ENCODE measurements around the gene ABHD12.

ABHD12 gene

GRCh38 chr20:25258476-25258805 lies 132.2 kb downstream of the ABHD12 start:
- TF ChIP-seq, protein P1, sequence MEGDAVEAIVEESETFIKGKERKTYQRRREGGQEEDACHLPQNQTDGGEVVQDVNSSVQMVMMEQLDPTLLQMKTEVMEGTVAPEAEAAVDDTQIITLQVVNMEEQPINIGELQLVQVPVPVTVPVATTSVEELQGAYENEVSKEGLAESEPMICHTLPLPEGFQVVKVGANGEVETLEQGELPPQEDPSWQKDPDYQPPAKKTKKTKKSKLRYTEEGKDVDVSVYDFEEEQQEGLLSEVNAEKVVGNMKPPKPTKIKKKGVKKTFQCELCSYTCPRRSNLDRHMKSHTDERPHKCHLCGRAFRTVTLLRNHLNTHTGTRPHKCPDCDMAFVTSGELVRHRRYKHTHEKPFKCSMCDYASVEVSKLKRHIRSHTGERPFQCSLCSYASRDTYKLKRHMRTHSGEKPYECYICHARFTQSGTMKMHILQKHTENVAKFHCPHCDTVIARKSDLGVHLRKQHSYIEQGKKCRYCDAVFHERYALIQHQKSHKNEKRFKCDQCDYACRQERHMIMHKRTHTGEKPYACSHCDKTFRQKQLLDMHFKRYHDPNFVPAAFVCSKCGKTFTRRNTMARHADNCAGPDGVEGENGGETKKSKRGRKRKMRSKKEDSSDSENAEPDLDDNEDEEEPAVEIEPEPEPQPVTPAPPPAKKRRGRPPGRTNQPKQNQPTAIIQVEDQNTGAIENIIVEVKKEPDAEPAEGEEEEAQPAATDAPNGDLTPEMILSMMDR (conservative IDR thresholded peaks at IDR 0.05; ENCODE audit: low read depth, low read length) = no peak

DNA sequence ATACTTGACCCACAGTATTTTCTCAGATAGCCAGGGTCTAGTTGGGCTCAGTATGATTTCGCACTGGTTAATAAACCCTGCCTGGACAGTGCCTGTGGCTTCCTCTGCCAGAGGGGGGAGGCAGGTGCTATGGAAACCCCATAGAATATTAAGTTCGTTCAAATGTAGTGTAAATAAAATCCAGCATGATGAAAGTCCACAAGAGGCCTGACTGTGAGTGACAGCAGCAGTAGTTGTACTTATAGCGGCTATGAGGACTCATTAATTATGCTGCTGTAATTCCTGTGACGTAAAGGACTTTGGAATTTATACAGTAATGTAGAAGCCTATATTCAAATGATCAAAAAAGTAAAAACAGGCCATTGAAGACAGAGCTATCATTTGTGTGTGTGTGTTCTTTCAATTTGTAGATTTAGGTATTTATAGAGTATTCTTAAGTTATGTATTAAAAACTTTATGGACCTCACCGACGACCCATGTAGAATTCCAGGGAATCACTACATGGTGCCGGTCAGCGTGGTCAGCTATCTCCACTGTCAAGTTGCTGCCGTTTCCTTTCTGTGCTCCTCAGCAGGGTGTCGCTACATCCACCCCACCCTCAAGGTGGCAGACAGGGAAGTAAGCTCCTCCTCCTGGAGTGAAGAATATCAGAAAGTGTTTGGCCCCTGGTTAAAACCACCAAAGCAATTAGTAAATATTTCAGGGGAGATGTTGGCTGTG lies 132.7 kb downstream of the ABHD12 start:
- TF ChIP-seq, protein P1 (conservative IDR thresholded peaks at IDR 0.05; ENCODE audit: low read depth, low read length) = no peak
- no peak overlapping the region for H3K4me3 ChIP-seq (ENCODE audit: low read depth, low read length)
- DNase-seq (ENCODE audit: low read depth) = no peak

More at GRCh38 chr20:25258476-25258805, 132.2 kb downstream of the ABHD12 start:
- no peak for DNase-seq (ENCODE audit: low read depth)
- no peak overlapping the region for H3K4me3 ChIP-seq (ENCODE audit: low read depth, low read length)

GRCh38 chr20:25257130-25257529 lies 133.5 kb downstream of the ABHD12 start:
- TF ChIP-seq, protein P1 (conservative IDR thresholded peaks at IDR 0.05; ENCODE audit: low read depth, low read length) = no peak
- H3K4me3 ChIP-seq (ENCODE audit: low read depth, low read length) = no peak overlapping the region
- no peak for DNase-seq (ENCODE audit: low read depth)

GRCh38 chr20:25256226-25256859 lies 134.3 kb downstream of the ABHD12 start:
- peak; percentile 37 for DNase-seq (ENCODE audit: low read depth)
- H3K4me3 ChIP-seq (ENCODE audit: low read depth, low read length) = no peak overlapping the region
- TF ChIP-seq, protein P1 (conservative IDR thresholded peaks at IDR 0.05; ENCODE audit: low read depth, low read length) = no peak

- DNase-seq (ENCODE audit: low read depth) = no peak
- TF ChIP-seq, protein P1 (conservative IDR thresholded peaks at IDR 0.05; ENCODE audit: low read depth, low read length) = no peak
- H3K4me3 ChIP-seq (ENCODE audit: low read depth, low read length) = no peak overlapping the region
Measured at GRCh38 chr20:25254986-25255680, 135.5 kb downstream of the ABHD12 start.

GRCh38 chr20:25254571-25254970 lies 136.1 kb downstream of the ABHD12 start:
- no peak overlapping the region for H3K4me3 ChIP-seq (ENCODE audit: low read depth, low read length)
- DNase-seq (ENCODE audit: low read depth) = no peak
- TF ChIP-seq, protein P1 (conservative IDR thresholded peaks at IDR 0.05; ENCODE audit: low read depth, low read length) = no peak

Data from choroid plexus epithelial cell (primary cell).